ENCODE data around the gene RAVER2.
"Not testable (repeated sequence)": the region's sequence is repeated elsewhere in the genome, so short reads cannot be mapped to it uniquely, and the experiment has no call there.

The RAVER2 gene

GRCh38 chr1:64748706-64749105, 3.8 kb downstream of the RAVER2 start:
- DNase-seq (ENCODE audit: low read depth), result no peak

DNA sequence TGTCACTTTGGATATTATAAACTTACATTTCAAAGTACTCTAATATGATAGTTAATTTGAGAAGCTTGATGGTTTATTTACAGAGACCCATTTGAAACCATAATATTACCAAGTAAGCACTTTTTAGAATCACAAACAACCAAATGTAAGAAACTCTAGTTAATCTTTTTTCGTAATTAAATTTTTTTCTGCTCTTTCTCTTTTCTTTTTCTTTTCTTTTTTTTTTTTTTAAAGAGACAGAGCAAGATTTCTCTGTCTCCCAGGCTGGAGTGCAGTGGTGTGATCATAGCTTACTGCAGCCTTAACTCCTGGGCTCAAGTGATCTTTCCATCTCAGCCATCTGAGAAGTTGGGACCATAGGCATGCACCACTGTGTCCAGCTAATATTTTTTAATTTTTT, 5.2 kb downstream of the RAVER2 start:
- no peak for DNase-seq (ENCODE audit: low read depth)

- DNase-seq (ENCODE audit: low read depth), result no peak
Observed at GRCh38 chr1:64750875-64751274, 6.0 kb downstream of the RAVER2 start.

- DNase-seq (ENCODE audit: low read depth), result no peak
Observed at GRCh38 chr1:64754173-64754572, 9.3 kb downstream of the RAVER2 start.

DNA sequence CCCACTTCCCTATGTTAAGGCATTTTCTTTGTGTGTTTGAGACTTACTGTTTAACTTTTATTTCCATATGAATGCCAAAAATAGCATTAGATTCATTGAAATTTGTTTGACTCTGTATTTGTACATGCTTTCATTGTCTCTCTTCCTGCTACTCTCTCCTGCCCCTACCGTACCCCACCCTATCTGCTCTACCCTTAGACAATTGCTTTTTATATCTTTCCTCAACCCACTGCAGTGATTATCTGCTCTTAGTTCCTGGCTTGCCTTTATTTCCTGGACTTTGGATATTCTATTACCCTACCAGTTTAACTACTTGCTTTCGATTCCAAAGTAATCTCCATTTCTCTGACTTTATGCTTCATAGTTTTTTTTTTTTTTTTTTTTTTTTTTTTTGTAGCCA, 10.5 kb downstream of the RAVER2 start:
- DNase-seq (ENCODE audit: low read depth), result no peak

GRCh38 chr1:64756770-64757169, 11.9 kb downstream of the RAVER2 start:
- DNase-seq (ENCODE audit: low read depth), result no peak

DNA sequence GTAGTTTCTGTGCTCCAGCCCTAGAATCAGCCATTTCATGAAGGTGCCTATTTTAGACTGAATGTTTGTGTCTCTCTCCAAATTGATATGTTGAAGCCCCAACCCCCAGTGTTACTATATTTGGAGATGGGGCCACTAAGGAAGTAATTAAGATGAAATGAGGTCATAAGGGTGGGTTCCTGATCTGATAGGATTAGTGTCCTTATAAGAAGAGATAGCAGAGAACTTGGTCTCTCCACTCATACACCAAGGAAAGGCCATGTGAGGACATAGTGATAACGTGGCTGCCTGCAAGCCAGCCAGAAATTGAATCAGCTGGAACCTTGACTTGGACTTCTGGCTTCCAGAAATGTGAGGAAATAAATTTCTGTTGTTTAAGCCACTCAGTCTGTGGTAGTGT, 12.3 kb downstream of the RAVER2 start:
- no peak for DNase-seq (ENCODE audit: low read depth)

- DNase-seq (ENCODE audit: low read depth), result no peak
Observed at GRCh38 chr1:64758233-64758632, 13.4 kb downstream of the RAVER2 start.

GRCh38 chr1:64759968-64760367, 15.1 kb downstream of the RAVER2 start:
- no peak for DNase-seq (ENCODE audit: low read depth)

GRCh38 chr1:64765012-64765411, 20.1 kb downstream of the RAVER2 start:
- DNase-seq (ENCODE audit: low read depth), result no peak

GRCh38 chr1:64765826-64766225, 21.0 kb downstream of the RAVER2 start:
- DNase-seq (ENCODE audit: low read depth), result no peak

DNA sequence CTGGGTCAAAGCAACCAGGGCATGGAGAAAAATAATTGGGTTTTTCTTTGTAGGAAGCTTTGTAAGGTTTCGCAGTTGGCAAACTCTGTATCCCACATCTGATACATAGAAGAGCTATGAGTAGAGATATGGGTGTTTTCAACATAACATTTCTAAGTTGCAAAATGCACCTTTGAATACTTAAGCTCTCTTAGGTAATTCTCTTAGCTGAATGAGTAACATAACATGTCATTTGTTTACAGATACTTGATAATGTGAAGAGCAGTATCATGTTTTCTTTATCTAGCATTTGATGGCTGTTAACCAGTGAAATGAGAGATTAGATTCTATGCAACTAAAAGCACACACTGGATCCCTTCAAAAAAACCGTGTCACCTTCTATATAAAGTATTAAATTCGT, 21.6 kb downstream of the RAVER2 start:
- no peak for DNase-seq (ENCODE audit: low read depth)

DNA sequence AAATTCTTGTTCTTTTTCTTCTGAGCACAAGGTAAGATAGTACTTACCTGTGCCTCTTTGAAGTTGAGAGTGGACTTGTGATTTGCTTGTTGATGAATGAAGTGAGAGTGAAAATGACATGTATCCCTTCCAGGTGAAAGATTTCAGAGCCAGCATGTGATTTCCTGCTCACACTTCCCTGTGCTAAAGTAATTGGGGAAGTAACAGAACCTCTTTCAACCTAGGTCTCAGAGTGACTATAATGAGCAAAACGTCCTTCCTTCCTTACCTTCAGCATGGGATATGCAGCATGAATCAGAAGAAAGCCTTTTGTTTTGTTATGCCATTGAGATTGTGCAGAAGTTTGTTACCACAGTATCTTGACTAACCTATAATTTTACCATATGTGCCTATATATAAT, 24.6 kb downstream of the RAVER2 start:
- no peak for DNase-seq (ENCODE audit: low read depth)

DNA sequence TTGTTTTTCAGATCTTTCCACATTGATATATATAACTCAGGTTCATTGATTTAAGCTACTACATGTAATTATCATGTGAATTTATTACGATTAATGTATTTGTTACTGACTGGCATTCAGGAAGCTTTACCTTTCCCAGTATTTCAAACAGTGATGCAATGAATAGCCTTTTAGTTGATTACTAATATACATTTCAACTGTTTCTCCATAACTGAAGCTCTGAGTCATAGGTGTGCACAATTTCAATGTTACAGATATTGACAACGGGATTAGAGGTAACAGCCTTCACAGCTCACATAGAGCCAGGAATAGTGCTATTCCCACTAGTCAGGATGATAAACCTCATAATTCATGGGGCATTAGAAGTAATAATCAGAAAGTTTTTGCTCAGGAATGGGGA, 25.1 kb downstream of the RAVER2 start:
- no peak for DNase-seq (ENCODE audit: low read depth)

DNA sequence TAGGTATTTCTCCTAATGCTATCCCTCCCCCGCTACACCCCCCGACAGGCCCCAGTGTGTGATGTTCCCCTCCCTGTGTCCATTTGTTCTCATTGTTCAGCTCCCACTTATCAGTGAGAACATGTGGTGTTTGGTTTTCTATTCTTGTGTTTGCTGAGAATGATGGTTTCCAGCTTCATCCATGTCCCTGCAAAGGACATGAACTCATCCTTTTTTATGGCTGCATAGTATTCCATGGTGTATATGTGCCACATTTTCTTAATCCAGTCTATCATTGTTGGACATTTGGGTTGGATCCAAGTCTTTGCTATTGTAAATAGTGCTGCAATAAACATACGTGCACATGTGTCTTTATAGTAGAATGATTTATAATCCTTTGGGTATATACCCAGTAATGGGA, 28.4 kb downstream of the RAVER2 start:
- not testable (repeated sequence) for DNase-seq (ENCODE audit: low read depth)

- no peak for DNase-seq (ENCODE audit: low read depth)
Observed at GRCh38 chr1:64775113-64775512, 30.2 kb downstream of the RAVER2 start.

DNA sequence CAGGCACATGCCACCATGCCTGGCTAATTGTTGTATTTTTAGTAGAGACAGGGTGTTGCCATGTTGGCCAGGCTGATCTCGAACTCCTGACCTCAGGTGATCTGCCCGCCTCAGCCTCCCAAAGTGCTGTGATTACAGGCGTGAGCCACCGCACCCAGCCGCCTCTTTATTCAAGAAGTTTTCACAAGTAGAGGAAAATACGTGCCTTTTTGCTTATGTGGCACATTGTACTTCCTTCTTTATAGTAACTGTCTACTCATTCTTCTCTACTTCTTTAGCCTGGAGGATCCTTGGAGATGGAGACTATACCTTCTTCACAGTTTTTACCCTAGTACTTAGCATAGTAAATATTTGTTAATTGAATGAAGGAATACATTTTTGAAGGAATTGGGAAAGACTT, 37.2 kb downstream of the RAVER2 start:
- DNase-seq (ENCODE audit: low read depth), result not testable (repeated sequence)

- DNase-seq (ENCODE audit: low read depth), result not testable (repeated sequence)
Observed at GRCh38 chr1:64782848-64783247, 38.0 kb downstream of the RAVER2 start.

GRCh38 chr1:64790832-64791487, 46.1 kb downstream of the RAVER2 start:
- no peak for DNase-seq (ENCODE audit: low read depth)

DNA sequence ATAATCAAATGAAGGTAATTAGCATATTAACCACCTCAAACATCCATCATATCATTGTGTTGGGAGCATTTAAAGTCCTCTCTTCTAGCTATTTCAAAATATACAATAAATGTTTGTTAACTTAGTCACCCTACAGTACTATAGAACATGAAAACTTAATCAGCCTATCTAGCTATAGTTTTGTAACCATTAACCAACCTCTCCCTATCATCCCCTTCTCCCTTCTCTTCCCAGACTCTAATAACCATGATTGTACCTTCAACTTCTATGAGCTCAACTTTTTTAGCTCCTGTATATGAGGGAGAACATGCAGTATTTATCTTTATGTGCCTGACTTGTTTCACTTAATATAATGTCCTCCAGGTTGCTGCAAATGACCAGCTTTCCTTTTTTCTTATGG, 54.0 kb downstream of the RAVER2 start:
- no peak for DNase-seq (ENCODE audit: low read depth)

- DNase-seq (ENCODE audit: low read depth), result no peak
Observed at GRCh38 chr1:64801851-64802523, 57.1 kb downstream of the RAVER2 start.

GRCh38 chr1:64809309-64809708, 64.4 kb downstream of the RAVER2 start:
- DNase-seq (ENCODE audit: low read depth), result no peak

GRCh38 chr1:64810001-64810400, 65.1 kb downstream of the RAVER2 start:
- no peak for DNase-seq (ENCODE audit: low read depth)

DNA sequence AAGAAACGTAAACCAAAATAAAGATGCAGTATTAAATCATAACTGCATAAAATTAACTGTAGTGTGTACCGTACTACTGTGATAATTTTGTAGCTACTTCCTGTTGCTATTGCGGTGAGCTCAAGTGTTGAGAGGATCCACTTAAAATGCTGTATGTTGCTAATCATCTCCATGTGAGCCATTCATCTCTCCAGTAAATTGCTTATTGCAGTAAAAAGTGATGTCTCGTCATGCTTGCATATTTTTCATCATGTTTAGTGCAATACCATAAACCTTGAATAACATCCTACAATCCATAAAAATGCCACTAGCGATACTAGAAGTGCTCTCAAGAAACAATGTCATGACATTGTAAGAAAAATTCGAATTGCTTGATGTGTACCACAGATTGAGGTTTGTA, 66.3 kb downstream of the RAVER2 start:
- DNase-seq (ENCODE audit: low read depth), result no peak
